Activated CD8-positive, alpha-beta memory T cell treated with anti-CD3 and anti-CD28 coated beads, Interleukin-2, amount 10 ng/mL, durations not matched to agents 7 days and 5 days (primary cell): ENCODE results near the gene TOMM6. TPM values are rescaled to one million over a fixed set of nuclear protein-coding genes. Genes with fewer than 3 reads are reported as not detected.

Source experiments
- ATAC-seq: fragments of 150-1000 bp; cut with Tn5 transposase; one replicate; pipeline ENCODE4 v1.10.0; 2021; ENCODE audit warnings: moderate library complexity
- CTCF ChIA-PET: fragments of 350-600 bp; sonication (Branson Sonifier 250); formaldehyde crosslinking; loops from one replicate; lab custom pipeline; 2021; ENCODE audit warnings: antibody characterized with exemption; lab: Charles Lee
- DNase-seq: peaks from one replicate; pipeline ENCODE4 v3.0.0-alpha.2; 2020
- H3K27ac Mint-ChIP-seq: one replicate; pipeline ENCODE4 v1.8.0; 2021; ENCODE audit warnings: mild to moderate bottlenecking, mixed read lengths
- H3K27me3 Mint-ChIP-seq: one replicate; pipeline ENCODE4 v1.8.0; 2021; ENCODE audit warnings: mixed read lengths
- H3K36me3 Mint-ChIP-seq: one replicate; pipeline ENCODE4 v1.8.0; 2021; ENCODE audit warnings: mild to moderate bottlenecking, mixed read lengths
- H3K4me1 Mint-ChIP-seq: one replicate; pipeline ENCODE4 v1.8.0; 2021; ENCODE audit warnings: mixed read lengths
- H3K4me3 Mint-ChIP-seq: one replicate; pipeline ENCODE4 v1.8.0; 2021; ENCODE audit warnings: mild to moderate bottlenecking, moderate library complexity, mixed read lengths
- H3K9me3 Mint-ChIP-seq: one replicate; pipeline ENCODE4 v1.8.0; 2022; ENCODE audit warnings: low read depth, mixed read lengths
- total RNA-seq, 2 experiments: library from RNA; stranded (reverse); gene quantifications; one replicate each; pipeline ENCODE4 v1.2.3, GENCODE V29; 2021

The TOMM6 gene
- total RNA-seq, 2 experiments from 2014 or later = 161 to 219 TPM

- no peak overlapping the region for H3K4me3 Mint-ChIP-seq
- H3K36me3 Mint-ChIP-seq = no peaks in the 10 kb centered on the region
- DNase-seq (no peak), ATAC-seq (no peak)
- CTCF ChIA-PET = interaction anchor here (1.3 kb wide), 1 partner anchor 23 kb away, joined by 3 read pairs; no protein-coding TSS in a partner anchor
- H3K4me1 Mint-ChIP-seq = no peaks in the 10 kb centered on the region
- H3K27me3 Mint-ChIP-seq = no peaks in the 10 kb centered on the region
- no peak overlapping the region for H3K27ac Mint-ChIP-seq
- H3K9me3 Mint-ChIP-seq = no peaks in the 10 kb centered on the region
Observed at GRCh38 chr6:41824571-41825569, 37.4 kb downstream of the TOMM6 start.

GRCh38 chr6:41826343-41827022, 39.0 kb downstream of the TOMM6 start:
- Mint-ChIP-seq H3K9me3 (no peaks in the 10 kb centered on the region), H3K4me1 (no peaks in the 10 kb centered on the region), H3K36me3 (no peaks in the 10 kb centered on the region), H3K27ac (no peak overlapping the region), H3K4me3 (no peak overlapping the region), H3K27me3 (no peaks in the 10 kb centered on the region)
- CTCF ChIA-PET = no interaction called here
- no peak for ATAC-seq
- no peak for DNase-seq

GRCh38 chr6:41832263-41832662, 44.8 kb downstream of the TOMM6 start:
- no peak for DNase-seq
- peaks cover 1% of the 10 kb centered on the region for H3K36me3 Mint-ChIP-seq
- ATAC-seq = no peak
- no peak overlapping the region for H3K27ac Mint-ChIP-seq
- no peak overlapping the region for H3K4me3 Mint-ChIP-seq
- H3K27me3 Mint-ChIP-seq = no peaks in the 10 kb centered on the region
- H3K9me3 Mint-ChIP-seq = no peaks in the 10 kb centered on the region
- CTCF ChIA-PET = interaction anchor here (1.2 to 1.9 kb wide), 2 partner anchors 25 to 46 kb away, joined by 3 to 4 read pairs; no protein-coding TSS in a partner anchor
- H3K4me1 Mint-ChIP-seq = no peaks in the 10 kb centered on the region

GRCh38 chr6:41836022-41836659, 48.6 kb downstream of the TOMM6 start:
- Mint-ChIP-seq H3K4me3 (no peak overlapping the region), H3K9me3 (no peaks in the 10 kb centered on the region), H3K4me1 (no peaks in the 10 kb centered on the region), H3K27me3 (no peaks in the 10 kb centered on the region), H3K36me3 (peaks cover 4% of the 10 kb centered on the region), H3K27ac (no peak overlapping the region)
- CTCF ChIA-PET = interaction anchor here (0.7 kb wide), 1 partner anchor 275 kb away, joined by 3 read pairs; no protein-coding TSS in a partner anchor
- no peak for ATAC-seq
- DNase-seq = no peak

DNA sequence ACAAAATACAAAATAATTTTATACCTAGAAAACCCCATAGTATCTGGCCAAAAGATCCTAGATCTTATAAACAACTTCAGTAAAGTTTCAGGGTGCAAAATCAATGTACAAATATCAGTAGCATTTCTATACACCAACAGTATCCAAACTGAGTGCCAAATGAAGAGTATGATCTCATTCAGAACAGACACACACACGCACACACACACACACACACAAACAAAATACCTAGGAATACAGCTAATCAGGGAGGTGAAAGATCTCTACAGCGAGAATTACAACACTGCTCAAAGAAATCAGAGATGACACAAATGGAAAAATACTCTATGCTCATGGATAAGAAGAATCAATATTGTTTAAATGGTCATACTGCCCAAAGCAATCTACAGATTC, 49.2 kb downstream of the TOMM6 start:
- Mint-ChIP-seq H3K36me3 (peaks cover 4% of the 10 kb centered on the region), H3K27me3 (no peaks in the 10 kb centered on the region), H3K9me3 (no peaks in the 10 kb centered on the region), H3K4me1 (no peaks in the 10 kb centered on the region), H3K27ac (no peak overlapping the region), H3K4me3 (no peak overlapping the region)
- CTCF ChIA-PET = no interaction called here
- DNase-seq = no peak
- no peak for ATAC-seq

Other genes starting within 250 kb of the TOMM6 start
- 1 to 10 TPM; 6.5 to 7.7 TPM for gene FOXP4, start 241.3 kb upstream of the TOMM6 start, total RNA-seq
- not detected for gene MDFI, start 149.2 kb upstream of the TOMM6 start, total RNA-seq
- 10 to 100 TPM; 14.5 to 15.8 TPM for gene TFEB, start 52.1 kb upstream of the TOMM6 start, total RNA-seq
- not detected for gene PGC, start 40.3 kb upstream of the TOMM6 start, total RNA-seq
- gene FRS3, start 7.8 kb upstream of the TOMM6 start, total RNA-seq = 1 to 10 TPM; 4.8 to 6.2 TPM
- not detected for gene PRICKLE4, start 6.9 kb upstream of the TOMM6 start, total RNA-seq
- 1 to 10 TPM; 7.7 to 9.1 TPM for gene USP49, start 107.7 kb downstream of the TOMM6 start, total RNA-seq
- 10 to 100 TPM; 21.9 to 25.6 TPM for gene MED20, start 133.4 kb downstream of the TOMM6 start, total RNA-seq
- 10 to 100 TPM; 33.1 to 48.5 TPM for gene BYSL, start 133.8 kb downstream of the TOMM6 start, total RNA-seq
- 100 to 1,000 TPM; 333 to 502 TPM for gene CCND3, start 154.1 kb downstream of the TOMM6 start, total RNA-seq